ENCODE results near the gene TEX261. TPM values are rescaled to one million over a fixed set of nuclear protein-coding genes. Genes with fewer than 3 reads are reported as not detected.
A peak's percentile ranks its signal among the peaks of the same experiment; 100 is the strongest.
"Not testable (repeated sequence)": the region's sequence is repeated elsewhere in the genome, so short reads cannot be mapped to it uniquely, and the experiment has no call there.

TEX261 gene
- total RNA-seq, 1 donor from 2014 or later: 56.3 TPM

DNA sequence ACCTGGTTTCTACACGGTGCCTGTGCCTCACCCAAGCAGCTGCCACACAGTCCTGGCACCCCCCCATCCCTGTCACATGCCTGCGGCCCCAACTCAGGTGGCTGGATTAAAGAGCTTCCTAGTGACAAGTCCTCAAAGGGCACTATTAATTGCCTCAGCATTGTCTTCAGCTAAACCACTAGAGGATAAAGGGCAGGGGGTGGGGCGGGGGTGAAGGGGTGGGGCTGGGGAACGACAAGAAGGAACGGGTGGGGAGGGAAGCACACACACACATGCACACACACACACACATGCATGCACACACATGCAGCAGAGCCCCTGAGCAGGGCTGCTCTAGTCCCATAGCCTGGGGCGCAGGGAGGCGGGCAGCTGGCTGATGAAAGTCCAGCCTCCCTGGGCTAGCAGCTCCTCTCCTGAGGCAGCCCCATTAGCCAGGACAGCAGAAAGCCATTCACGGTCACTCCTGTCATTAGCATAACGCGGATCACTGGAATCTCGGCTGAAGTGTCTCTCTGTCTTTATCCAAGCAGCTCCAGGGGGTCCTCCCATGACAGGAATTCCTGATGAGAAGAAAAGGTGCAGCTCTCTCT lies 7.4 kb upstream of the TEX261 start:
- DNase-seq (no peak), ATAC-seq (ENCODE audit: poor library complexity) (no peak)
- intact Hi-C loops (cut with DNase I): no loop called here

- intact Hi-C loops (cut with DNase I): no loop called here
- ATAC-seq (ENCODE audit: poor library complexity) (no peak), DNase-seq (no peak)
These were observed 6.9 kb upstream of the TEX261 start for GRCh38 chr2:71001592-71001927.

GRCh38 chr2:71000780-71001591 lies 6.3 kb upstream of the TEX261 start:
- peak; percentile 87 for DNase-seq
- ATAC-seq (ENCODE audit: poor library complexity): peak; percentile 90
- intact Hi-C loops (cut with DNase I): no loop called here

GRCh38 chr2:70999931-71000330 lies 5.3 kb upstream of the TEX261 start:
- ATAC-seq (ENCODE audit: poor library complexity); DNase-seq; intact Hi-C loops (cut with DNase I): not testable (repeated sequence)

- intact Hi-C loops (cut with DNase I): no loop called here
- ATAC-seq (ENCODE audit: poor library complexity): no peak
These were observed 4.7 kb upstream of the TEX261 start for GRCh38 chr2:70999362-70999761.

GRCh38 chr2:70998885-70999284 lies 4.2 kb upstream of the TEX261 start:
- ATAC-seq (ENCODE audit: poor library complexity); intact Hi-C loops (cut with DNase I); DNase-seq: not testable (repeated sequence)

More at GRCh38 chr2:70999362-70999761, 4.7 kb upstream of the TEX261 start:
- no peak for DNase-seq

DNA sequence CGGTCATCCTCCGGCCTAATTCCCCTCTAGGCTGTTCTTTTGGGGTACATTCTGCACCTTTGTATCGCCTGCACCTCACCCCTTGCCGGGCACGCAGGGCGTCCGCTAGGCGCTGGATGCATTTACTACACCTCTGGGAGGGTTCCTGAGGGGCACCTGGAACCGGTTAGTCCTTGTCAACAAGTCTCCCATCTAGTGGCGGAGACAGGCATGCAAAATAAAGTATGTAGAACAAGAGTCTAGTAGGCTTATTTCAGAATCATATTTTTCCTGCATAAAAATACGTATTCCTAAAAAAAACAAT lies 705 bp upstream of the TEX261 start:
- ATAC-seq (ENCODE audit: poor library complexity): peak; percentile 56
- intact Hi-C loops (cut with DNase I): no loop called here
- DNase-seq: no peak

DNA sequence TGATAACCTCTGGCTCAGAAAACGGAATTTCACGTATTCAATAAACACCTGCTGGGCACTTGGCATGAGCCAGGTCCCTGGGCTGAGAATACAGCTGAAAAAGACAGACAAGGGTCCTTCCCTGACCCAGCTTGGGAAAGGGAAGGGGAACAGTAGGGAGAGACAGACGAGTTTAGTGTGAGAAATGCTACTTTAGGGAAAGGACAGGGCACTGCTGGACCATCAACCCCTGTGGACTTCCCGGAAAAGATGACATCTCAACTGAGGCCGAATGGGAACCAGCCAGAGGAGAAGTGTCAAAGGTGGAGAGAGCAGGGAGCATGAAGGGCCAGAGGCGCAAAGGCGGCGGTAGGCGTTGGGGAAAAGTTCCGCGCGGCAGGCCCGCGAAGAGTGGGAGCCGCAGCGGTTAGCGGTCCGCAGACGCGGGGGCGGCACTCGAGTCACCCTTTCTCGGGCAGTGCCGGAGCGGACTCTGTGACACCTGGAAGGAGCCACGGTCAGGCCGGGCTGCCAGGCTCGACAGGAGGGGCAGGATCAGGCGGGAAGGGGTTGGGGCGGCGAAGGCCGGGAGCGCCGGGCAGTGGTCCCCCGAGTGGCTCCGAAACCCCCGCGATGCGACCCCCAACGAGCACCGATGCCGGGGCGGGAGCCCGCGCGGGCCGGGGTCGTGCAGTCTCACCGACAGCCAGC lies 519 bp downstream of the TEX261 start:
- peak; percentile 22 for ATAC-seq (ENCODE audit: poor library complexity)
- intact Hi-C loops (cut with DNase I): no loop called here
- DNase-seq: no peak

DNA sequence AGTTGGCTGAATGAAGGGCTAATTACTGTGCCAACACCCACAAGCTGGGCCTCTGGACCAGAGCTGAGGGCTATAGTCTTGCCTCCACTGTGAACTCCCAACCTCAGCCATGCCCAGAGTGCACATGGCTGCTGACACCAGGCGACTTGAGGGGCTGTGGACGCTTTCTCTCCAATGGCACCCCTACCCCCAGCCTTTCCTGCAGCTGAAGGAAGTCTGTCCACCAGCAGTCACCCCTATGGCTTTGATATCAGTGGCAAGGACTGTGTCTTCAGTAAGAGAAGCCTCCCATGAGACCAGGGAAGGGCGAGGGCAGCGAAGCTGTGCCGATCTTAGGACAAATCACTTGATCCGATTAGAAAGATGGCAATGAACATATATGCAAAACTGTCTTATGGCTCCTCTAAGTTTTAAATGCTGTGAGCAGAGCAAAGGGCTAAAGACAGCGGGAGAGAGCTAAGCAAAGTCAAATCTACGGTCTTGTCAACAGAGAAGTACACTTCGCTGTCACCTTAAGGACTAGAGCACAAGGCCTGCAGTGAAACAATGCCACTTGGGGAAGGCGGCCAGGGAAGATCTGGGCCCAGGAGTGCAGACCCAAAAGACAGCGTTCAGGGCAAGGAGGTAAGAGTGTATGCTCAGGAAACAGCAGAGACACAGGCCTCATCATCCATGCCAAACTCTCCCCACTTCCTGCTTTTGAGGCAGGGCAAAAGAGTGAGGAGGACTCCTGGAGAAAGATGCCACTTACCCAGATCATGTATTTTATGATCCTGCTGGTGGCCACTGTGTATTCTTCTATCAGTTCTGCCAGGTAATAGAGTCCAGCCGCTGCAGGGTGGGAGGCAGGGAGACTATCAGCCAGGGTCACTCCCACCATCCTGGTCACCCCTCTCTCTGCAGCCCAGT lies 1.5 kb downstream of the TEX261 start:
- ATAC-seq (ENCODE audit: poor library complexity) (no peak), DNase-seq (no peak)
- intact Hi-C loops (cut with DNase I): no loop called here

DNA sequence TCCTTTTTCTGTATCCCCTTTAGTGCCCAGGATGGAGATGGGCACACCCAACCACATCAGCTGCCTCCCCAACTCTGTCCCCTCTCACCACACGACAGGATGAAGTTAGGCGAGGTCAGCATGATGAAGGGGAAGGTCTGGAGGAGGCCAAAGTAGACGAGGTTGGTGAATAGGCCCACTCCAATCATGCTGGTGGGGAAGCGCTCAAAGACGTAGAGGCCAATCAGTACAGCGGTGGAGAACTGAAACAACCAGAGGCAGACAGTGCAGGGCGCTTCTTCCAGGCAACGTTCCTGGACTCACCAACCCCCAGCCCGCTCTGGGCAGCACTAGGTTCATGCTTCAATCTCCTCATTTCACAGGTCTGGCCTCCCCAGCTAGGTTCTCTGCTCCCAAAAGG lies 2.9 kb downstream of the TEX261 start:
- DNase-seq (no peak), ATAC-seq (ENCODE audit: poor library complexity) (no peak)

GRCh38 chr2:70991142-70991541 lies 3.5 kb downstream of the TEX261 start:
- intact Hi-C loops (cut with DNase I): no loop called here
- no peak for DNase-seq
- ATAC-seq (ENCODE audit: poor library complexity): no peak

More for the DNA sequence above, 2.9 kb downstream of the TEX261 start:
- intact Hi-C loops (cut with DNase I): no loop called here

GRCh38 chr2:70990216-70990615 lies 4.5 kb downstream of the TEX261 start:
- DNase-seq (no peak), ATAC-seq (ENCODE audit: poor library complexity) (no peak)
- intact Hi-C loops (cut with DNase I): no loop called here

DNA sequence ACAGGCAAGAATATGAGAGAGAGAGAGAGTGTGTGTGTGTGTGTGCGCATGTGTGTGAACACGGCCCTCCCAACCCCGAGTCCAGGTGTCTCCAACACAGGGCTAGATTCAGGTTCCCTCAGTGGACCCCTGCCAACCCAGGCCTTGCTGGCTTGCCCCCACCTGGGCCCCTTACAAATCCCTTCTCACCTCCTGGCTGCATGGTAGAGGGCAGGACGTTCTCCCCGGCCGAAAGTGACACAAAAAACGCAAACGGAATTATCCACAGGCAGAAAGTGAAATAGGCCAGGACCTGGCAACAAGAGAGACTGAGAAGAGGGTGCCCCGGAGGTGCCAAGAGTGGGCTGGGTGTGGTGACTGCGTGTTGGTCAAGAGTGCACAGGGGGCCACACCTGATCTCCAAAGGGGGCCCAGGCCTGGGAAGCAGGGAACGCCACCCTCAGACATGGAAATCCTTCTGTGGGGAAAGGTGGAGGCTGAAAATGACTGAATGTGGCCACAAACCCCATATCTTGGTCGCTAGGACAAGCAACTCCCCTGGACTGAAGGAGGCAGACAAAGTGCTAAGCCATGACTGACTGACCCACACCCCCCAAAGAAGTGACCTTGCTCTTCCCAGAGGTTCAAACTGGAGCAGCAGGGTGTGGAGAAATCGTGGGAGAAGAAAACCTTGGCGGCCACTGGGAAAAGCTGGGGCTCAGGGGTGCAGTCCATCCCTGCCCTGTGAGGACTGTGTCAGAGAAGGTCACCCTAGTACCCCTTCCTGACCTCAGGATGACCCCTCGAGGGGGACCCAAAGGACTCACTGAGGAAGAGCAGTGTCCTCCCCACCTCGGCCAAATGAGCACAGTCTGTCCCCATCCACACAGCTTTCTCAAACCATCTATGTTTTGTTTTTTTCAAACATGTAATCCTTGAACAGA lies 5.7 kb downstream of the TEX261 start:
- no peak for DNase-seq
- intact Hi-C loops (cut with DNase I): no loop called here
- ATAC-seq (ENCODE audit: poor library complexity): no peak

- DNase-seq (peak; percentile 63), ATAC-seq (ENCODE audit: poor library complexity) (peak; percentile 16)
- intact Hi-C loops (cut with DNase I): no loop called here
These were observed 6.5 kb downstream of the TEX261 start for GRCh38 chr2:70988151-70988550.

- intact Hi-C loops (cut with DNase I): no loop called here
- DNase-seq (no peak), ATAC-seq (ENCODE audit: poor library complexity) (no peak)
These were observed 7.3 kb downstream of the TEX261 start for GRCh38 chr2:70987386-70987785.

GRCh38 chr2:70986499-70987189 lies 8.0 kb downstream of the TEX261 start:
- ATAC-seq (ENCODE audit: poor library complexity): no peak
- intact Hi-C loops (cut with DNase I): no loop called here
- no peak for DNase-seq

- no peak for DNase-seq
- intact Hi-C loops (cut with DNase I): no loop called here
- ATAC-seq (ENCODE audit: poor library complexity): no peak
These were observed 8.7 kb downstream of the TEX261 start for GRCh38 chr2:70985956-70986355.
